GM23338 (cell line): Measurements from ENCODE around the gene KIF17. TPM values are rescaled to one million over a fixed set of nuclear protein-coding genes. Genes with fewer than 3 reads are reported as not detected.

ENCODE experiments used
- ATAC-seq: fragments of 200-7000 bp; cut with Tn5 transposase; 3 replicates; pipeline ENCODE4 v1.9.1; 2020
- DNase-seq: peaks from one replicate; pipeline ENCODE4 v3.0.0-alpha.2; 2015; ENCODE audit warnings: low spot score
- H2AFZ ChIP-seq: fragments of 200-600 bp; sonication (generic); 2 replicates; pipeline ENCODE4 v1.8.0; 2016; ENCODE audit warnings: antibody characterized with exemption, mild to moderate bottlenecking, moderate library complexity
- H3F3A ChIP-seq: fragments of 200-600 bp; sonication (generic); replicated peaks from 2 replicates; pipeline ENCODE4 v1.8.0; 2017; ENCODE audit warnings: antibody characterized with exemption, mixed run types, low read depth
- H3K27ac ChIP-seq: fragments of 200-600 bp; sonication (generic); 2 replicates; pipeline ENCODE4 v1.6.1; 2016; ENCODE audit warnings: low read depth
- H3K27me3 ChIP-seq: fragments of 200-600 bp; sonication (generic); 2 replicates; pipeline ENCODE4 v1.8.0; 2016; ENCODE audit warnings: mild to moderate bottlenecking, mixed run types, moderate library complexity; ENCODE audit not compliant: insufficient read depth
- H3K36me3 ChIP-seq: fragments of 200-600 bp; sonication (generic); 2 replicates; pipeline ENCODE4 v1.8.0; 2016; ENCODE audit warnings: mild to moderate bottlenecking; ENCODE audit not compliant: insufficient read depth
- H3K4me1 ChIP-seq: fragments of 200-600 bp; sonication (generic); 2 replicates; pipeline ENCODE4 v1.8.0; 2016; ENCODE audit warnings: mild to moderate bottlenecking, moderate library complexity; ENCODE audit not compliant: insufficient read depth
- H3K4me2 ChIP-seq: fragments of 200-600 bp; sonication (generic); 2 replicates; pipeline ENCODE4 v1.7.1; 2017; ENCODE audit warnings: mixed run types
- H3K4me3 ChIP-seq: fragments of 200-600 bp; sonication (generic); 2 replicates; pipeline ENCODE4 v1.6.1; 2016; ENCODE audit warnings: mixed run types
- H3K79me2 ChIP-seq: fragments of 200-600 bp; sonication (generic); replicated peaks from 2 replicates; pipeline ENCODE4 v1.8.0; 2017; ENCODE audit warnings: mild to moderate bottlenecking; ENCODE audit not compliant: insufficient read depth
- H3K9me2 ChIP-seq: fragments of 200-600 bp; sonication (generic); 2 replicates; pipeline ENCODE4 v1.8.0; 2017; ENCODE audit not compliant: insufficient read depth
- H4K20me1 ChIP-seq: fragments of 200-600 bp; sonication (generic); replicated peaks from 2 replicates; pipeline ENCODE4 v1.8.0; 2017; ENCODE audit warnings: mild to moderate bottlenecking; ENCODE audit not compliant: insufficient read depth
- H3K27ac Mint-ChIP-seq: 2 replicates; pipeline ENCODE4 v1.8.0; 2020; ENCODE audit warnings: inconsistent platforms, mild to moderate bottlenecking, moderate library complexity, mixed read lengths
- H3K27me3 Mint-ChIP-seq: 3 replicates; pipeline ENCODE4 v1.8.0; 2022; ENCODE audit warnings: low read depth, mild to moderate bottlenecking, moderate library complexity, mixed read lengths, inconsistent platforms; ENCODE audit not compliant: insufficient read depth, poor library complexity
- H3K36me3 Mint-ChIP-seq: 3 replicates; pipeline ENCODE4 v1.8.0; 2021; ENCODE audit warnings: low read depth, mild to moderate bottlenecking, inconsistent platforms, moderate library complexity, mixed read lengths
- H3K4me1 Mint-ChIP-seq: 3 replicates; pipeline ENCODE4 v1.8.0; 2020; ENCODE audit warnings: mild to moderate bottlenecking, inconsistent platforms, mixed read lengths
- H3K4me3 Mint-ChIP-seq: 3 replicates; pipeline ENCODE4 v1.8.0; 2021; ENCODE audit warnings: moderate library complexity, mild to moderate bottlenecking, inconsistent platforms, mixed read lengths
- H3K9me3 Mint-ChIP-seq: 3 replicates; pipeline ENCODE4 v1.8.0; 2020; ENCODE audit warnings: moderate library complexity, mild to moderate bottlenecking, inconsistent platforms, mixed read lengths
- CREB1 ChIP-seq: fragments of 250-450 bp; sonication (Bioruptor Pico); IDR thresholded peaks from 2 replicates; pipeline ENCODE4 v1.5.0; 2020; ENCODE audit warnings: low read depth, mild to moderate bottlenecking, moderate library complexity
- EZH2 ChIP-seq: fragments of 200-600 bp; sonication (generic); IDR thresholded peaks from one replicate; pipeline ENCODE4 v1.8.0; 2017; ENCODE audit warnings: antibody characterized with exemption, mild to moderate bottlenecking, low read depth; ENCODE audit not compliant: unreplicated experiment
- EZH2phosphoT487 ChIP-seq: fragments of 200-600 bp; sonication (generic); IDR thresholded peaks from one replicate; pipeline ENCODE4 v1.8.1; 2018; ENCODE audit warnings: antibody characterized with exemption; ENCODE audit not compliant: unreplicated experiment
- JUNB ChIP-seq: IDR thresholded peaks from one replicate; pipeline ENCODE4 v1.6.1; 2016; ENCODE audit warnings: antibody characterized with exemption; ENCODE audit not compliant: unreplicated experiment
- NANOG ChIP-seq: IDR thresholded peaks from 2 replicates; pipeline ENCODE4 v1.6.1; 2016; ENCODE audit warnings: antibody characterized with exemption, borderline replicate concordance
- POLR2AphosphoS5 ChIP-seq: IDR thresholded peaks from 2 replicates; pipeline ENCODE4 v1.6.1; 2016; ENCODE audit warnings: antibody characterized with exemption, low read depth
- STAT1 ChIP-seq: IDR thresholded peaks from one replicate; pipeline ENCODE4 v1.6.1; 2016; ENCODE audit warnings: antibody characterized with exemption; ENCODE audit not compliant: unreplicated experiment
- ZNF114 ChIP-seq: fragments of 250-450 bp; sonication (Bioruptor Pico); IDR thresholded peaks from 2 replicates; pipeline ENCODE4 v1.5.0; 2020; ENCODE audit warnings: mild to moderate bottlenecking, moderate library complexity
- ZNF331 ChIP-seq: fragments of 250-450 bp; sonication (Bioruptor Pico); IDR thresholded peaks from 2 replicates; pipeline ENCODE4 v1.5.0; 2020; ENCODE audit warnings: low read depth, mild to moderate bottlenecking, moderate library complexity
- polyA plus RNA-seq: library from polyadenylated mRNA; unstranded; fragments of >200 nt; fragmentation: Nextera tagmentation; extraction: Ambion mirVana; gene quantifications from 2 replicates; pipeline ENCODE4 v1.2.1, GENCODE V29; 2016
- total RNA-seq: library from RNA; depleted of rRNA; stranded (reverse); fragments of >200 nt; shearing (Covaris generic); gene quantifications from 2 replicates; pipeline ENCODE4 v1.2.3, GENCODE V29; 2014
- TF ChIP-seq, protein P1 (sequence below), 2 experiments: fragments of 200-600 bp in 1 of 2; sonication (generic) in 1 of 2; conservative IDR thresholded peaks; 2 replicates each; pipeline versions ENCODE4 v1.5.1 to v1.6.1; 2016 to 2017; ENCODE audit warnings: antibody characterized with exemption in 2 of 2, low read depth in 2 of 2, mild to moderate bottlenecking in 2 of 2, moderate library complexity in 1 of 2
- TF ChIP-seq, protein P2 (sequence below): IDR thresholded peaks from one replicate; pipeline ENCODE4 v1.6.1; 2018; ENCODE audit warnings: antibody characterized with exemption; ENCODE audit not compliant: unreplicated experiment

Gene KIF17
- total and polyA plus RNA-seq, 2 experiments from 2014 or later, result 5.9 to 18.6 TPM

GRCh38 chr1:20661207-20662109, 56.3 kb downstream of the KIF17 start, which contains the start of gene DDOST (continued):
- TF ChIP-seq, protein P1, sequence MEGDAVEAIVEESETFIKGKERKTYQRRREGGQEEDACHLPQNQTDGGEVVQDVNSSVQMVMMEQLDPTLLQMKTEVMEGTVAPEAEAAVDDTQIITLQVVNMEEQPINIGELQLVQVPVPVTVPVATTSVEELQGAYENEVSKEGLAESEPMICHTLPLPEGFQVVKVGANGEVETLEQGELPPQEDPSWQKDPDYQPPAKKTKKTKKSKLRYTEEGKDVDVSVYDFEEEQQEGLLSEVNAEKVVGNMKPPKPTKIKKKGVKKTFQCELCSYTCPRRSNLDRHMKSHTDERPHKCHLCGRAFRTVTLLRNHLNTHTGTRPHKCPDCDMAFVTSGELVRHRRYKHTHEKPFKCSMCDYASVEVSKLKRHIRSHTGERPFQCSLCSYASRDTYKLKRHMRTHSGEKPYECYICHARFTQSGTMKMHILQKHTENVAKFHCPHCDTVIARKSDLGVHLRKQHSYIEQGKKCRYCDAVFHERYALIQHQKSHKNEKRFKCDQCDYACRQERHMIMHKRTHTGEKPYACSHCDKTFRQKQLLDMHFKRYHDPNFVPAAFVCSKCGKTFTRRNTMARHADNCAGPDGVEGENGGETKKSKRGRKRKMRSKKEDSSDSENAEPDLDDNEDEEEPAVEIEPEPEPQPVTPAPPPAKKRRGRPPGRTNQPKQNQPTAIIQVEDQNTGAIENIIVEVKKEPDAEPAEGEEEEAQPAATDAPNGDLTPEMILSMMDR (conservative IDR thresholded peaks at IDR 0.05; ENCODE audit: low read depth in 2 of 2), result peak; percentile 19 to 49; a peak in 3 of 4 replicates

GRCh38 chr1:20660847-20661206, 57.0 kb downstream of the KIF17 start:
- peaks cover 11% of the 10 kb centered on the region for H3K4me1 ChIP-seq
- ATAC-seq (peak; percentile 3; the same call in 2 of the 3 replicates), DNase-seq (no peak)
- peaks cover 3% of the 10 kb centered on the region; the same call in 1 of the 2 replicates for H3K36me3 ChIP-seq
- H3K4me2 ChIP-seq, result peak overlapping the region; percentile 99
- peak overlapping the region; percentile 98 for H3K4me3 Mint-ChIP-seq
- H3K9me3 Mint-ChIP-seq, result no peaks in the 10 kb centered on the region
- H3K27ac Mint-ChIP-seq, result peak overlapping the region; percentile 97
- peaks cover 50% of the 10 kb centered on the region for H3K79me2 ChIP-seq
- H3K4me3 ChIP-seq, result peak overlapping the region; percentile 98
- no peak overlapping the region for H3K27ac ChIP-seq
- peaks cover 14% of the 10 kb centered on the region for H4K20me1 ChIP-seq
- no peaks in the 10 kb centered on the region for H3K9me2 ChIP-seq
- H3F3A ChIP-seq, result 0 out of 2 replicates have a peak, but pooled peaks cover 10% of the 10 kb centered on the region
- H3K27me3 ChIP-seq, result no peaks in the 10 kb centered on the region
- H3K27me3 Mint-ChIP-seq, result peaks cover 7% of the 10 kb centered on the region
- peaks cover 37% of the 10 kb centered on the region for H3K36me3 Mint-ChIP-seq
- peaks cover 18% of the 10 kb centered on the region for H3K4me1 Mint-ChIP-seq
- H2AFZ ChIP-seq, result peak overlapping the region; percentile 66; the same call in 1 of the 2 replicates
- TF ChIP-seq EZH2 (no peak), CREB1 (CRISPR knock-in tag) (no peak), NANOG (no peak), EZH2phosphoT487 (no peak), ZNF114 (CRISPR knock-in tag) (no peak), ZNF331 (CRISPR knock-in tag) (no peak), STAT1 (no peak), JUNB (no peak), POLR2AphosphoS5 (no peak)
- TF ChIP-seq, protein P2, sequence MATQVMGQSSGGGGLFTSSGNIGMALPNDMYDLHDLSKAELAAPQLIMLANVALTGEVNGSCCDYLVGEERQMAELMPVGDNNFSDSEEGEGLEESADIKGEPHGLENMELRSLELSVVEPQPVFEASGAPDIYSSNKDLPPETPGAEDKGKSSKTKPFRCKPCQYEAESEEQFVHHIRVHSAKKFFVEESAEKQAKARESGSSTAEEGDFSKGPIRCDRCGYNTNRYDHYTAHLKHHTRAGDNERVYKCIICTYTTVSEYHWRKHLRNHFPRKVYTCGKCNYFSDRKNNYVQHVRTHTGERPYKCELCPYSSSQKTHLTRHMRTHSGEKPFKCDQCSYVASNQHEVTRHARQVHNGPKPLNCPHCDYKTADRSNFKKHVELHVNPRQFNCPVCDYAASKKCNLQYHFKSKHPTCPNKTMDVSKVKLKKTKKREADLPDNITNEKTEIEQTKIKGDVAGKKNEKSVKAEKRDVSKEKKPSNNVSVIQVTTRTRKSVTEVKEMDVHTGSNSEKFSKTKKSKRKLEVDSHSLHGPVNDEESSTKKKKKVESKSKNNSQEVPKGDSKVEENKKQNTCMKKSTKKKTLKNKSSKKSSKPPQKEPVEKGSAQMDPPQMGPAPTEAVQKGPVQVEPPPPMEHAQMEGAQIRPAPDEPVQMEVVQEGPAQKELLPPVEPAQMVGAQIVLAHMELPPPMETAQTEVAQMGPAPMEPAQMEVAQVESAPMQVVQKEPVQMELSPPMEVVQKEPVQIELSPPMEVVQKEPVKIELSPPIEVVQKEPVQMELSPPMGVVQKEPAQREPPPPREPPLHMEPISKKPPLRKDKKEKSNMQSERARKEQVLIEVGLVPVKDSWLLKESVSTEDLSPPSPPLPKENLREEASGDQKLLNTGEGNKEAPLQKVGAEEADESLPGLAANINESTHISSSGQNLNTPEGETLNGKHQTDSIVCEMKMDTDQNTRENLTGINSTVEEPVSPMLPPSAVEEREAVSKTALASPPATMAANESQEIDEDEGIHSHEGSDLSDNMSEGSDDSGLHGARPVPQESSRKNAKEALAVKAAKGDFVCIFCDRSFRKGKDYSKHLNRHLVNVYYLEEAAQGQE, result no peak
- TF ChIP-seq, protein P1 (conservative IDR thresholded peaks at IDR 0.05; ENCODE audit: low read depth in 2 of 2), result no peak
